Lower leg skin (tissue), 4 donors: ENCODE measurements around the gene HAVCR2. TPM values are rescaled to one million over a fixed set of nuclear protein-coding genes. Genes with fewer than 3 reads are reported as not detected.
"Not testable (repeated sequence)": the region's sequence is repeated elsewhere in the genome, so short reads cannot be mapped to it uniquely, and the experiment has no call there.

Experiments
- DNase-seq, 2 donors: peaks; one replicate each; pipeline ENCODE4 v3.0.0-alpha.2; 2019; ENCODE audit warnings: low spot score in 2 of 2
- H3K4me3 ChIP-seq: fragments of 200-600 bp; sonication (generic); 2 replicates; pipeline ENCODE4 v1.5.1; 2017; ENCODE audit warnings: mild to moderate bottlenecking, low read depth; ENCODE audit not compliant: poor library complexity, severe bottlenecking
- CTCF ChIP-seq, 3 donors: fragments of 450-650 bp; IDR thresholded peaks; one replicate each; pipeline ENCODE4 v1.5.1; 2016; ENCODE audit warnings: antibody characterized with exemption in 3 of 3, mild to moderate bottlenecking in 3 of 3, moderate library complexity in 2 of 3
- POLR2A ChIP-seq, 2 donors: fragments of 450-650 bp; IDR thresholded peaks; one replicate each; pipeline ENCODE4 v1.6.1; 2016 to 2017; ENCODE audit warnings: antibody characterized with exemption in 2 of 2, mild to moderate bottlenecking in 1 of 2, moderate library complexity in 1 of 2
- WGBS, 2 donors: methylation state at CpG; one replicate each; pipeline ENCODE4 v1.1.5; 2018; 5-methylcytosine and 5-hydroxymethylcytosine counted together
- intact Hi-C: fragments of 100-400 bp; cut with DNase I; formaldehyde crosslinking; loops from one replicate; pipeline ENCODE4 v1.15.0; 2023; ENCODE audit warnings: low total_unique reads
- total RNA-seq, 4 donors: library from RNA; depleted of rRNA; stranded (reverse); fragments of >200 nt; gene quantifications; one replicate each; pipeline ENCODE4 v1.1.0, GENCODE V29; 2016

The HAVCR2 gene
- total RNA-seq, 4 donors from 2014 or later: 4.4 to 8.1 (median 6.0) TPM

- WGBS, 2 donors: 78 to 84% methylated on average over 9 of the region's 9 CpGs
- intact Hi-C loops: no loop called here
- TF ChIP-seq CTCF (IDR thresholded peaks at IDR 0.05) (no peak), POLR2A (IDR thresholded peaks at IDR 0.05) (no peak)
- H3K4me3 ChIP-seq: no peak within 1 kb of the TSS
- DNase-seq: no peak
Measured at GRCh38 chr5:157059093-157059539, 49.7 kb downstream of the HAVCR2 start, which contains the start of gene HAVCR1. HAVCR1 (minus strand) TSS chr5:157059116; CDS start chr5:157057943, 1,173 bp downstream.

- WGBS, 2 donors: 80 to 87% methylated on average over 11 of the region's 11 CpGs
Measured at GRCh38 chr5:157057459-157058370, 51.1 kb downstream of the HAVCR2 start.

GRCh38 chr5:157056848-157057247 is 52.0 kb downstream of the HAVCR2 start:
- DNase-seq, H3K4me3 ChIP-seq, intact Hi-C loops: not testable (repeated sequence)
- WGBS, 2 donors: 76 to 85% methylated on average over 6 of the region's 6 CpGs

More at GRCh38 chr5:157057459-157058370, 51.1 kb downstream of the HAVCR2 start:
- TF ChIP-seq CTCF (IDR thresholded peaks at IDR 0.05) (no peak), POLR2A (IDR thresholded peaks at IDR 0.05) (no peak)
- no peak overlapping the region for H3K4me3 ChIP-seq
- intact Hi-C loops: no loop called here
- no peak for DNase-seq

GRCh38 chr5:157051604-157052245 is 57.1 kb downstream of the HAVCR2 start:
- 76 to 77% methylated on average over 7 of the region's 7 CpGs for WGBS, 2 donors
- H3K4me3 ChIP-seq: no peak overlapping the region
- intact Hi-C loops: no loop called here
- TF ChIP-seq CTCF (IDR thresholded peaks at IDR 0.05): no peak
- TF ChIP-seq POLR2A (IDR thresholded peaks at IDR 0.05): no peak
- DNase-seq: no peak

GRCh38 chr5:157050050-157050449 is 58.8 kb downstream of the HAVCR2 start:
- 72 to 77% methylated on average over 5 of the region's 5 CpGs for WGBS, 2 donors
- intact Hi-C loops: no loop called here
- no peak overlapping the region for H3K4me3 ChIP-seq
- no peak for DNase-seq
- no peak for TF ChIP-seq POLR2A (IDR thresholded peaks at IDR 0.05)
- TF ChIP-seq CTCF (IDR thresholded peaks at IDR 0.05): no peak

- TF ChIP-seq CTCF (IDR thresholded peaks at IDR 0.05) (no peak), POLR2A (IDR thresholded peaks at IDR 0.05) (no peak)
- WGBS, 2 donors: 11 to 17% methylated on average over 1 of the region's 1 CpG
- no peak for DNase-seq
- H3K4me3 ChIP-seq: no peak overlapping the region
- intact Hi-C loops: no loop called here
Measured at GRCh38 chr5:157049605-157050004, 59.2 kb downstream of the HAVCR2 start.
